ELF-1 (cell line): ENCODE data around the gene NDUFB10.
A peak's percentile ranks its signal among the peaks of the same experiment; 100 is the strongest.

Experiments used
- DNase-seq: peaks from one replicate; pipeline ENCODE4 v3.0.0-alpha.2; 2016; ENCODE audit warnings: low read depth, low spot score

The NDUFB10 gene

DNA sequence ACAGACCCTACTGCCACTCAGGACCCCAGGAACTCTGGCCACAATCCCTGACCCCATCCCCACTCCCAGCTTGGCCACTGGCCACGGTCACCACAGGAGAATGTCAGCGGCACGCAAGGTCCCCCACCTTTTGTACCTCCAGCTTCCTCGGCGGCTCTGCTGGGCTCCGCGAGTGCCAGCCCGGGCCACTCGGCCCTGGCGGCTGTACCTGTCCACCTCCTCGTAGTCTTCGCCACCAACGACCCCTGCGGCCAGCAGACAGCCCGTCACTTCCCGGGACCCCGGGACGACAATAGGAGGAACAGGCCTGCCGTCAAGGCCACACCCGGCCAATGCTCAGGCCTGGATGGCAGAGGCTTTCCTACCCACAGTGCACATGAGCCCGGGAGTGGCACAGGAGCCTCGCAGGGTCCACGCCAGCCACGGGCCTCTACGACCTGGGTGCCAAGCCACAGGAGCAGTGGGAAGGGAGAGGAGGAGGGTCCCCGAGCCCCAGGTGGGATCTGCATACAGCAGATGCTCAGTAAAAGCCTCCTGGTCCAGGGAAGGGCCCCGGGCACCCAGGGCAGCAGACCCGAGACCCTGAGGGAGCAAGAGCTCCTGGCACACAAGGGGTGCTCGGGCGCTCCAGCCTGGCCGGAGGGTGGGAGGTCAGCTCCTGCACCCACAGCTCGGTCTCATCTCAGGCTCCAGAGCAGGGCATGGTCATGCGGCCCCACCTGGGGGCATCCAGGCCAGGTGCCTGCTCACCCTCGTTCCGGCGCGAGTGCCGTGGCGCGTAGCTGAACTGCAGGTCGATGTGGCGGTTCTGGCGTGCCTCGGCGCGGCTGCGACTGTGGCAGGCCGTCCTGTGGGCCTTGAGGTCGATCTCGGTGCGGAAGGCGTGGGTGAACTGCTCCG is 42.4 kb downstream of the NDUFB10 start:
- no peak for DNase-seq

DNA sequence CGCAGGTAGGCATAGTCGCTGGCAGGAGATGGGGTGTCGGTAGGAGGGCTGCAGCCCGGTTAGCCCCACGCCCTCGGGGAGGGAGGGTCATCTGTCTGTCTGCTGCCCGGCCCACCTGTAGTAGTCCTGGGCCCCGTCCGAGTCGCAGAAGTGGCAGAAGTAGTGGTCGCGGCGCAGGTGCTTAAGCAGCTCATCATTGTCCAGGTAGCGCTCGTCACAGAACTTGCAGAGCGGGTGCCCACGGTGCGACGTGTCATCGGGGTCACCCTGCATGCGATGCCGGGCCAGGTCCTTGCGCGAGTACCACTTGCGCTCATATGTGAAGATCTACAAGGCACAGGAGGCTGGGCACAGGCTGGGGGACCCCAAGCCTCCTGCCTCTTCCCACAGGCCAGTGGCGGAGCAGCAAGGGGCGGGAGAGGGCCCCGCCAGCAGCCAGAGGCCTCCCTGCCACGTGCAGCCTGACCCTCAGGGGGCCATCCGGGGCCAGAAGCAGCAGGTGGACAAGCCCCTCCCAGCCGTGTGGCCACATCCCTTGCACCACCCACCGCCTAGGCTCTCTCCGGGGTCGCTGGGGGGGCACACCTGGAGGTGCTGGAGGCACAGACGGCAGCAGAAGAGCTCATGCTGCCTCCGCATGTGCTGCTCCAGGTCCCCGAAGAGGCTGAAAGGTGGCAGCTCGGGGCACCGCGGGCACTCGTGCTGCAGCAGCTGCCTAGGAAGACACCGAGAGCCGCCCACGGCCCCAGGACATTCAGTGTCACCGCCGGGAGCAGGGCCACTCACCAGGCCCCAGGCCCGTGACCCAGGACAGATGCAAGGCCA is 43.3 kb downstream of the NDUFB10 start:
- no peak for DNase-seq

DNA sequence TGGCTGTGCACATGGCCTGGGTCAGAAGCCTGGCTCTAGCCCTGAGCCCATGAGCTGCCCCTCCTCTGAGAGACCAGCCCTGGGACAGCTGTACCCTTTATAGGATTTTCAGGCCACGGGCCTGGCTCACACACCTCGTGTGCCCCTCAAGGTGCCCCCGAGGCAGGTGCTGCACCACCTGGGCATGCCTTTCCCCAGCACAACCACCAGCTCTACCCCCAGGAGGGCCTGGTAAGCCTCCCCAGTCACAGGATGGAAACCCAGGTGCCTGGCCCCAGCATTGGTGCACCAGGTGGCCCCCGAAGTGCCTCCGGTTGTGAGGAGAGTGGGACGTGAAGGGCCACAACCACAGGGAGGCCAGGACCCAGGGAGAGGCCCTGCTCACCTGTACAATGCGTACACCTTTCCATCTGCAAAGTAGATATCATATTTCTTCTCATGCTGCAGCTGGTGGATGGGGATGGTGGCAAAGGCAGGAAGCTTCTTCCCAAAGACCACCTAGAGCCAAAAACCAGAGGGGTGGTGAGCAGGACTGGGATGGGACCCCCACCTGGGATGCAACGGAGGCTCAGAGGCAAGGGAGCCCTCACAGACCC is 44.0 kb downstream of the NDUFB10 start:
- no peak for DNase-seq

DNA sequence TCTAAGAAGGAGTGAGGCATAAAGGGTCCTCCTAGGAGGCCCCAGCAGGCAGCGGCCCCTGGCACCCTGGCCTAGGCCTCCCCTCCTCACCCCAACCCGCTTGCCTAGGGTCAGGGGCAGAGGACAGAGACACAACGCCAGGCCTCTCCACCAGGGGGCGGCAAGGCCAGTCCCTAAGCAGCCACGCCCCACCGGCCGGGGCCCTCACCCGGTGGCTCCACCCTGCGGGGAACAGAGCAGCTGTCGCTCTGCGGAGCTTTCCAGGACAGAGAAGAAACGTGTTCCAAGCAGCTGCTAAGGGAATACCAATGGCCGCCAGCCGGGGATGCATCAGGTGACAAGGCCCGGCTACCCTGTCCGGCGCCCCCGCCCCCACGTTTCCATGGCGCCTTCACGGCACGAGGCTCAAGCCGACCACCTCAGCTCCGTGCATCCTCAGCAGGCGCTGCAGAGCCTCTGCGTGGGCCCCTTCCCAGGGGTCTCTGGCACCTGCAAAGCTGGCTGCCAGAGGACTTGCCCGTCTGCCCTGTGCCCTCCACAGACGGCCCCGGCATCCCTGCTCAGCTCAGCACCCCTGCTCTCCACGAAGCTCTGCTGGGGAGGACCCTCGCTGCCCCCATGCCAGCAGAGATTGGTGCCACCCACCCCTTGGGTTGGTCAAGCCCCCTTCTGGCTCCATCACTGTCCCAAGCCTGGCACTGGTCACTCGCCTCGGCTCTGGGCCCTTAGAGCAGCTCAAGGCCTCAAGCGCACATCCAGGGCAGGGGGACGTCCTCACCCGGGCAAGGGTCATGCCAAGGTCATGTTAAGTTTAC is 44.7 kb downstream of the NDUFB10 start:
- peak; percentile 98 for DNase-seq

DNA sequence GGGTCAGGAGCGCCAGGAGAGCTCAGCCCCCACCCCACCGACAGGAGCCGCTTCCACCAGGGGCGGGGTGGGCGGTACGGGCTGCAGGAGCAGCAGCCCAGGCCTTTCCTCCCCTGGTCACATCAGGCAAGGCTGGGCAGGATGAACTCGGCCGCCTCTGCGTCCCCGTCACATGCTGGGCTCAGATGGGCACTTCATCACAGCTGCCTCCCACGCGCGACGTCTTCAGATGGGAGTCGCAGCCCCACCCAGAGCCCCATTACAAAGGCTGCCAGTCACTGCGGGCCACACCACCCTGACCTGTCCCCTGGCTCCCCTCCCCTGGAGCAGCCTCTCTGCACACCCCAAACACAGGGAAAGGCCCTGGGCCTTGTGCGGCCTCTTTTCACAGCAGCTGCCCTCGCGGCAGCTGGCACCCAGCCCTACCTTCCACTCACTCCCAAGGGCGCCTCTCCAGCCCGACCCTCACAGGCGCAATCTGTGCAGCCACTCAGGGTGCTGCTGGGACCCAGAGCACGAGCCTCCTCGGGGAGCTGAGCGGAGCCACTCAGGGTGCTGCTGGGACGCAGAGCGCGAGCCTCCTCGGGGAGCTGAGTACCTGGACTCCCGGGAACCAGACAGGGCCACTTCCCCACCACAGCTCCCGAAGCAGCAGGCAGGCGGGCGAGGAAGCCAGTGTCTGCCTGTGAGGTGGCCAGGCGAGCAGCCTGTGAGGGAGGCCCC is 45.6 kb downstream of the NDUFB10 start:
- no peak for DNase-seq

DNA sequence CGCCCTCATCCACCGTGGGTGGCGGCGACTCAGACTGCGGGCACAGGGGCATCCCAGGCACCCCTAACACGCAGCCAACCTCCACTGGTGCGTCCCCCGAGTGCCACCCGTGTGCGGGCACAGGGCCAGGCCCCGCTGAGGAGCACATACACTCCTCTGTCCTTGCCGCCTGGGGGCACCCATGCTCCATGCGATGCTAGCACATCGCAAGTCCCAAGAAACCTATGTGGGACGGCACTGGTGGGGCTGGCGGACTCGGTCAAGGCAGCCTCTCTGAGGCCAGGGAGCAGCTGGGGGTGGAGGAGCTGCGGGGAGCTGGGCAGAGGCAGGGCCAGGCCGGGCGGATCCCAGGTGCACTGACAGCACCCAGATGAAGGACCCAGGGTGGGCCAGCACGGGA is 46.3 kb downstream of the NDUFB10 start:
- no peak for DNase-seq

DNA sequence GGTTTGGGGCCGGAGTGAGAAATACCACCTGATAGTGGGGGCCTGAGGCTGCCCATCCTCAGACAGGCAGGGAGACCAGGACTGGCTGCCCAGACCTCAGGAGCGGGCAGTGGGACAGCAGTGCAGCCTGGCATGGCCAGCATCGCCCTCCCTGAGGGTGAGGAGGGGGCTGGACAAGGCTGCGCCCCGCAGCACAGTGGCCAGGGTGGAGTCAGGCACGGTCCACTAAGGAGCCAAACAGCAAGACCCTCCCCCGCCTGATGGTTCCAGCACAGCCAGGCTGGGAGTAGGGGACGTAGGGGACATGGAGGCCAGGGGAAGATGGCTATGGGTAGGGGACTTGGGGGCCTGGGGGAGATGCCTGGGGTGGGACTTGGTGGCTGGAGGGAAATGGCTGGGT is 47.0 kb downstream of the NDUFB10 start:
- DNase-seq: no peak

DNA sequence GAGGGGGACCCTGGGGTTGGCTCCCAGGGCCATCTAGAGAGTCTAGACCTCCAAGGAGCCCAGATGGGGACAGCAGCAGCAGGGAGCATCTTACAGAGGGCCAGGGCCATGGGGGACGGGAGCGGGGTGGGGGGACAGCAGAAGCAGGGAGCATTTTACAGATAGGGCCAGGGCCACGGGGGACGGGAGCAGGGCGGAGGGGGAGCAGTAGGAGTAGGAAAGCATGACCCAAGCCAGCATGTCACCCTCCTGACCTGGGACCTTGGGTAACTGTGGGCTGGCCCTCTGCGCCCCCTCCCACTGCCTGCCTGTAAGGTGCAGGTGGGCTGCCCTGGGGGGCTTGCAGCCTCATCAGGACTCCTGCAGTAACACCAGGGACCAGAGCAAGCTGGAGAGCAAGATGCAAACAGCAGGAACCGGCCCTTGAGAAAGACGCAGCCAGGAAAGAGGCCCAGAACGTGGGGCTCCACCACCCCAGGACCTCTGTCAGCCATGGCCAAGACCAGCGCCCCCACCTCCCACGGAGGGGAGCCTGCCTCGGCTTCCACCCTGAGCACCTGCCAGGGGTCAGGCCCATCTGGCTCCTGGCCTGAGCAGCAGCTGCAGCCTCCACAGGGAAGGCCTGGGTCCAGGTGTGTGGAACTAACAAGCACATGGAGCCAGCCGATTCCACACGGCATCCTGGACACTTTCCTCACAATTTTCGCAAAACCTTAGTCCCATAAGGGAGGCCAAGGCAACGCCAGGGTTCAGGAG is 47.9 kb downstream of the NDUFB10 start:
- no peak for DNase-seq

DNA sequence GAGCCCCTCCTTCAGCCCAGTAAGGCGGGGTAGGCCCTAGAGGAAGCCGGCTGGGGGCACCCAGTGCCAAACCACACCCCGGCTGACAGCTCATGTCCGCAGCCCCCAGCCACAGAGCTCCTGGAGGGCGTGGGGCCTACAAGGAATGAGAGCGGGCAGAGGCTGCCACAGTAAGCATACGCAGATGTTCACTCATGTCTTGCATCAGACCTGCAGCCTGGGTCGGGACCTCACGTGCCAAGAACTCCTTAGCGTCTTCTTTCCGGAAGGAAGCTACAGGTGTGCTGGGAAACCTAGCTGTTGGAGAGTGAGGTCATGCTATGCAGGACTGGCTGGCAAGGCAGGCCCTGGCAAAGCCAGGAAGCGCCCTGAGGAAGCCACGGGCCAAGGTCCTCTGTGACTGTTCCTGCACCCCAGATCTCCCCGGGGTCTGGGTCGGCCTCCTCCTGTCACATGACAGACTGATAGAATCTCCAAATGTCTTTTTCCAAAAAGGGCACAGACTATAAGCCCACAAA is 48.7 kb downstream of the NDUFB10 start:
- DNase-seq: no peak

DNA sequence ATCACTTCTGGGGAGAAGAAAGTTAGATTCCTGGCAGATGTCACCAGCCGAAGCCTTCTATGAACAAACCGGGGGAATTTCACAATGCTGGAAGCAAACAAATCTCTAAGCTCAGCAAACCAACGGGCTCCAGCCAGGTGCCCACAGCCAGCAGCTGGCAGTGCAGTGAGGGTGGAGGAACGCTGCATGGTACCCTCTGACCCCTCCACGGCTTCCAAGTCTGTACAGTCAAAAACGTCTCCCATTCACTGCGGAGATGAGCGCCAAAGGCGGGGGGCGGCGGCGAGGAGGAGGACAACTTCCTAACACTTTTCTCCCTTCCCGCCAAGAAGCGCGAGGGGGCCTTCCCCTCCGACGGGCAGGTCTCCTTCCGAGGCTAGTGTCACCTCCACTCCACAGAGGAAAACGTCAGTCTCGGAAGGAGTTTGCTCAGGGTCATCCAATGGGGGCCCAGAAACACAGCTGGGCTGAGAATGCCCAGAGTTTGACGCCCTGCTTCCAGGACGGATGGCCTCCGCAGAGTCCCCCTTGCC is 49.4 kb downstream of the NDUFB10 start:
- no peak for DNase-seq

DNA sequence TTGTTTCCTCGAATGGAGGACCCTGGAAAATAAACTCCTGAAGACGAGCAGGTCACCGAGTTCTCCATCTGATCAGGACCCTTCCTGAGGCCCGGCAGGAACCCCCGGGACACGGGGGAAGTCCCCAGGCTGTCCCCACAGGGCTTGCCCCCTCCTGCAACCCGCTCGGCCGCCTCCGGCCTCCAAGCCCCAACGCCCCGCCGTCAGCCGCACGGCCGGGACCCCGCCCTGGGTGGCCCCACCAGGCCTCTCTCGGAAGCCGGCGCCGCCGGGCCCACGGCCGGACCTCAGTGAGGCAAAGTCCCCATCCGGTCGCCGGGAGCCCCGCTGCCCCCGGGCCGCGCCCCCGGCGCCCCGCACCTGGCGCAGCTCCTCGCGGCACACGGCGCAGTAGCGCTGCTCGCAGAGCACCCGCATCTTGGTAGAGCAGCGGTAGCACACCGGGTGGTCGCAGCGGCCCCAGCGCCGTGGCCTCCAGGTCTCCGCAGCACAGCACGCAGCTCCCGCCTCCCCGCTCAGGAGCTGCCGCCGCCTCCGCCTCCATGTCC is 49.9 kb downstream of the NDUFB10 start:
- DNase-seq: no peak

DNA sequence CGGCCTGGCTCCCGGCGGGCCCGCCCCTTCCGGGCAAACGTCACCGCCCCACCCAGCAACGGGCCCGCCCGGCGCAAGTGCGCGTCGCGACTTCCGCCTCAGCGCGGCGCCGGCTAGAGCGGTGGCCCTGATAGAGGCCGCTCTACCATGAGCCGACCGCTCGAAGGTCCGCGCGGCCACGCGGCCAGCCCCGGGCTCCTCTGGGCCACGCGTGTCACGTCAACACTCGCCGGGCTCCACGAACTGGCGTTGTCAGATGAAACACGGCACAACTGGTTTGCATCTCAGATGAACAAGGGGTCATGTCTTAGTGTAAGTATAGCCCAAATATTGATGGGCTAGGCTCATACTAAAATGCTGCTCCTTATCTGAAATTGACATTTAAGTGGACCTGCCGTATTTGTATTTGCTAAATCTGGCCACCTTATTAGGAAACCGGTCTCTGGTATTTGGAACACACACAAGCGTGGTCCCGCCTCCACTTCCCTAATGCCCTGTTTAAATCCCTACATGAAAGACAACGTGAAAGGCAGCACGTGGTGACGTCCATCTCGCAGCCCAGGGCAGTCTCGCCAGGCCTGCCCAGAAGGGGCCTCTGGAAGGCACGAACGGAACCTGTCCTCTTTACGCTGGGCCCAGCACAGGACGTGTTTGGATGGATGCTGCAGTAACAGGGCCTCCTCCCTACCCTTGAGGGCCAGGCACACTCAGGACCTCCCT is 50.6 kb downstream of the NDUFB10 start, which contains the start of gene ZNF598:
Gene ZNF598 (minus strand): TSS at position 31 of the 720 bp plus-strand sequence.
- DNase-seq: peak; percentile 81
